ENCODE data around the gene AMBRA1.

AMBRA1 gene

GRCh38 chr11:46347637-46348311, 246.0 kb downstream of the AMBRA1 start:
- DNase-seq (ENCODE audit: low spot score) = no peak

GRCh38 chr11:46346886-46347636, 246.8 kb downstream of the AMBRA1 start, which contains the start of gene DGKZ:
TSS of gene DGKZ (plus strand) at chr11:46347463. CDS start at chr11:46347660, 197 bp downstream.
- peak; percentile 91 for DNase-seq (ENCODE audit: low spot score)
